Neuronal stem cell (in vitro differentiated cells): ENCODE results near the gene CMTR1.
A peak's percentile ranks its signal among the peaks of the same experiment; 100 is the strongest.
"Not testable (repeated sequence)": the region's sequence is repeated elsewhere in the genome, so short reads cannot be mapped to it uniquely, and the experiment has no call there.

Experiments used
- DNase-seq: peaks from one replicate; pipeline ENCODE4 v3.0.0-alpha.2; 2013; ENCODE audit warnings: low spot score
- H2AFZ ChIP-seq: one replicate; pipeline ENCODE4 v1.6.1; 2013; ENCODE audit warnings: mild to moderate bottlenecking, low read length, inconsistent platforms
- H2AK5ac ChIP-seq: 2 replicates; pipeline ENCODE4 v1.6.1; 2013; ENCODE audit warnings: low read depth, mild to moderate bottlenecking, inconsistent platforms, low read length, moderate library complexity, mixed read lengths
- H2BK120ac ChIP-seq: 2 replicates; pipeline ENCODE4 v1.6.1; 2013; ENCODE audit warnings: low read depth, mild to moderate bottlenecking, inconsistent platforms, low read length, moderate library complexity, mixed read lengths
- H2BK12ac ChIP-seq: one replicate; pipeline ENCODE4 v1.6.1; 2013; ENCODE audit warnings: low read length, inconsistent platforms
- H2BK15ac ChIP-seq: 2 replicates; pipeline ENCODE4 v1.6.1; 2013; ENCODE audit warnings: mild to moderate bottlenecking, low read length, inconsistent platforms, mixed read lengths
- H2BK5ac ChIP-seq: one replicate; pipeline ENCODE4 v1.6.1; 2013; ENCODE audit warnings: inconsistent platforms, mild to moderate bottlenecking, low read length, moderate library complexity
- H3K14ac ChIP-seq: one replicate; pipeline ENCODE4 v1.6.1; 2013; ENCODE audit warnings: low read length, inconsistent platforms
- H3K18ac ChIP-seq: 2 replicates; pipeline ENCODE4 v1.6.1; 2013; ENCODE audit warnings: low read length, inconsistent platforms
- H3K23ac ChIP-seq: 2 replicates; pipeline ENCODE4 v1.6.1; 2013; ENCODE audit warnings: low read depth, mild to moderate bottlenecking, mixed read lengths, low read length, inconsistent platforms; ENCODE audit not compliant: poor library complexity
- H3K27ac ChIP-seq: replicated peaks from 3 replicates; pipeline ENCODE4 v1.5.1; 2013; ENCODE audit warnings: low read length, inconsistent platforms
- H3K27me3 ChIP-seq, 3 experiments: 2 replicates each; pipeline ENCODE4 v1.6.1; 2013; ENCODE audit warnings: low read length in 3 of 3, mild to moderate bottlenecking in 2 of 3, inconsistent platforms in 1 of 3, low read depth in 1 of 3, mixed read lengths in 1 of 3, moderate library complexity in 1 of 3; ENCODE audit not compliant: control insufficient read depth in 3 of 3, insufficient read depth in 3 of 3
- H3K36me3 ChIP-seq, 2 donors: replicated peaks in 1 of 2; 2 replicates each; pipeline ENCODE4 v1.6.1; 2013; ENCODE audit warnings: low read length in 2 of 2; ENCODE audit not compliant: control insufficient read depth in 2 of 2, insufficient read depth in 2 of 2
- H3K4ac ChIP-seq: 2 replicates; pipeline ENCODE4 v1.6.1; 2013; ENCODE audit warnings: inconsistent platforms, mild to moderate bottlenecking, low read length, moderate library complexity
- H3K4me1 ChIP-seq, 2 donors: 1 replicate in 1 of 2; 2 replicates in 1 of 2; pipeline ENCODE4 v1.6.1; 2013; ENCODE audit warnings: low read length in 2 of 2, low read depth in 1 of 2; ENCODE audit not compliant: control insufficient read depth in 2 of 2, insufficient read depth in 1 of 2
- H3K4me2 ChIP-seq: one replicate; pipeline ENCODE4 v1.6.1; 2013; ENCODE audit warnings: mild to moderate bottlenecking, low read length, inconsistent platforms; ENCODE audit not compliant: insufficient read depth, poor library complexity, severe bottlenecking
- H3K4me3 ChIP-seq, 2 donors: 2 replicates each; pipeline ENCODE4 v1.5.1; 2013; ENCODE audit warnings: low read length in 2 of 2, mild to moderate bottlenecking in 2 of 2, inconsistent platforms in 1 of 2, moderate library complexity in 1 of 2
- H3K79me1 ChIP-seq: one replicate; pipeline ENCODE4 v1.6.1; 2013; ENCODE audit warnings: low read depth, mild to moderate bottlenecking, inconsistent platforms, low read length, moderate library complexity
- H3K9ac ChIP-seq: one replicate; pipeline ENCODE4 v1.6.1; 2013; ENCODE audit warnings: mild to moderate bottlenecking, low read depth, low read length, inconsistent platforms; ENCODE audit not compliant: poor library complexity
- H3K9me3 ChIP-seq, 2 donors: replicated peaks in 1 of 2; 2 replicates each; pipeline versions ENCODE3 to v1.6.1; 2013; ENCODE audit warnings: low read length in 2 of 2, mild to moderate bottlenecking in 2 of 2, inconsistent platforms in 1 of 2, low read depth in 1 of 2, mixed read lengths in 1 of 2, moderate library complexity in 1 of 2; ENCODE audit not compliant: control insufficient read depth in 2 of 2, insufficient read depth in 1 of 2
- H4K8ac ChIP-seq: one replicate; pipeline ENCODE4 v1.6.1; 2013; ENCODE audit warnings: low read depth, mild to moderate bottlenecking, inconsistent platforms, low read length, moderate library complexity
- H4K91ac ChIP-seq: one replicate; pipeline ENCODE4 v1.6.1; 2013; ENCODE audit warnings: low read length, low read depth, mild to moderate bottlenecking, inconsistent platforms; ENCODE audit not compliant: poor library complexity
- WGBS, 2 donors: extraction: QIAGEN DNeasy Blood & Tissue Kit; methylation state at CpG; one replicate each; pipeline ENCODE4 v1.1.7; 2013; ENCODE audit warnings: missing lambda C conversion rate in 2 of 2, mixed read lengths in 1 of 2; ENCODE audit not compliant: insufficient read length in 2 of 2, insufficient replicate concordance in 1 of 2; ENCODE audit errors: extremely low coverage in 2 of 2; 5-methylcytosine and 5-hydroxymethylcytosine counted together

CMTR1 gene

DNA sequence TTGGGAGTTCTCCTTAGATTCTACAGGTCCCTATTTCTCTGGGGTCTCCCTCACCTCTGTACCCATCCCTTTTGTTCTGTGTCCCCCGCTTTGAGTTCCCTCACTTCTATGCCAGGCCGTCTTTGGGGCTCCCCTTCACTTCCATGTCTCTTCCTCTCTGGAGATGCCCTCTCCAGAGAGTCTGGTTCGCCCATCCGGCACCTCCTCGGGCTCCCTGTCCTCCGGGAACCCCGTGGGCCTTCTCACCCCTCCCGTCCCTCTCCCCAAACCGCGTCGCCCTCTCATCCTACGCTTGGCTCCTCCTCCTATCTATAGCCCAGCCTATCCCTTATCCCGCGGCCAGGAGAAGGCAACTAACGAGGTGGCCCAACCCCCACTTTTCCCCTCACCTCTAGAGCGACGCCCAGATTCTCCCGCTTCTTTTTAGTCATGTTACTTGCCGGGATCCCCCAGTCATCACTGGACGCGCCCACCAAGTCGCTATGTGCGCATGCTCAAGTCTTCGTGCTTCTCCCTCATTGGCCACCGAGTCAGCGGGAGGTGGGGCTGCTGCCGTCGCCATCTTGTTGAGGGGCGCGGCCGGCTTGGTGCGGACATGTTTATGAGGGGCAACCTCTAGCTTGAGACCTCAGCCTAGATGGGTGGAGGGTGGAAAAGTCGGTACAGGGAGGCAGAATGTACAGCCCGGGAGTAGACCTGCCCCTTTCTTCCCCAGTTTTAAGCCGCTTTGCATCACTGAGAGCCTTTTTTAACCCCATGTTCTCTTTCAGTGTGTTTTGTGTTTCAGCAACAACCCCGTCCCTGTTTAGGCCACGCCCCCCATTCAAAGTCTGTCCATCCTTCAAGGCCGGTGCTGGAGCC lies 66.6 kb downstream of the CMTR1 start, which contains the start of gene CCDC167:
TSS of gene CCDC167 (minus strand) at position 461 of the 861 bp plus-strand sequence. CDS start at position 431, 30 bp downstream.
- Histone ChIP-seq H2BK5ac (no peak within 1 kb of the TSS), H3K18ac (peak within 1 kb of the TSS; percentile 16), H4K8ac (no peak within 1 kb of the TSS), H3K4me2 (peak within 1 kb of the TSS; percentile 79), H4K91ac (no peak within 1 kb of the TSS), H3K79me1 (no peaks in the 10 kb centered on the region), H2AK5ac (no peak within 1 kb of the TSS), H3K27me3 (no peaks in the 10 kb centered on the region), H3K14ac (no peak within 1 kb of the TSS), H2BK120ac (no peak within 1 kb of the TSS), H3K4me3 (peak within 1 kb of the TSS; percentile 62 to 84), H3K23ac (no peak within 1 kb of the TSS), H2BK12ac (no peak within 1 kb of the TSS), H2AFZ (peak within 1 kb of the TSS; percentile 89), H3K36me3 (no peaks in the 10 kb centered on the region), H3K27ac (peak within 1 kb of the TSS; percentile 92), H3K4me1 (peaks cover 7% of the 10 kb centered on the region in 2 donors), H2BK15ac (no peak within 1 kb of the TSS), H3K9me3 (no peaks in the 10 kb centered on the region), H3K4ac (no peak within 1 kb of the TSS), H3K9ac (peak within 1 kb of the TSS; percentile 22)
- peak; percentile 100 for DNase-seq
- WGBS, 2 donors, result no CpG with 5 or more reads among the region's 38 CpGs

GRCh38 chr6:37500294-37500608 lies 67.2 kb downstream of the CMTR1 start:
- peak overlapping the region; percentile 89 for H2AFZ ChIP-seq
- no peak overlapping the region for H3K9ac ChIP-seq
- no peak overlapping the region for H3K4ac ChIP-seq
- no peak overlapping the region for H3K23ac ChIP-seq
- peak overlapping the region; percentile 79 for H3K4me2 ChIP-seq
- no peaks in the 10 kb centered on the region for H3K27me3 ChIP-seq
- H3K9me3 ChIP-seq, result no peaks in the 10 kb centered on the region
- no peak overlapping the region for H2BK120ac ChIP-seq
- no peaks in the 10 kb centered on the region for H3K79me1 ChIP-seq
- peak overlapping the region; percentile 92 for H3K27ac ChIP-seq
- H2BK15ac ChIP-seq, result no peak overlapping the region
- H2BK5ac ChIP-seq, result no peak overlapping the region
- peaks cover 7% of the 10 kb centered on the region in 2 donors for H3K4me1 ChIP-seq
- no peak overlapping the region for H2AK5ac ChIP-seq
- no peak overlapping the region for H3K18ac ChIP-seq
- H3K36me3 ChIP-seq, result no peaks in the 10 kb centered on the region
- H3K14ac ChIP-seq, result no peak overlapping the region
- WGBS, 2 donors, result no CpG with 5 or more reads among the region's 4 CpGs
- no peak for DNase-seq
- H3K4me3 ChIP-seq, result peak overlapping the region in 1 of 2 donors; percentile 62
- no peak overlapping the region for H2BK12ac ChIP-seq
- H4K8ac ChIP-seq, result no peak overlapping the region
- H4K91ac ChIP-seq, result no peak overlapping the region

- H2AK5ac ChIP-seq, H2BK120ac ChIP-seq, H3K27ac ChIP-seq, H3K9ac ChIP-seq, H4K8ac ChIP-seq, DNase-seq, H3K23ac ChIP-seq, H3K36me3 ChIP-seq, H4K91ac ChIP-seq, H3K4me1 ChIP-seq, H3K14ac ChIP-seq, H3K79me1 ChIP-seq, H3K18ac ChIP-seq, H3K4ac ChIP-seq, H3K9me3 ChIP-seq, H2BK5ac ChIP-seq, H3K4me3 ChIP-seq, H3K4me2 ChIP-seq, H3K27me3 ChIP-seq, H2BK12ac ChIP-seq, H2BK15ac ChIP-seq: not testable (repeated sequence)
- H2AFZ ChIP-seq, result peak overlapping the region; percentile 89
- WGBS, 2 donors, result no CpG with 5 or more reads among the region's 6 CpGs
These were observed 67.9 kb downstream of the CMTR1 start for GRCh38 chr6:37500904-37501303.

GRCh38 chr6:37501632-37502491 lies 68.8 kb downstream of the CMTR1 start:
- Histone ChIP-seq H3K79me1 (no peaks in the 10 kb centered on the region), H3K14ac (no peak overlapping the region), H3K4ac (no peak overlapping the region), H3K23ac (no peak overlapping the region), H3K27me3 (no peaks in the 10 kb centered on the region), H2BK5ac (no peak overlapping the region), H3K27ac (no peak overlapping the region), H3K36me3 (no peaks in the 10 kb centered on the region), H3K4me1 (peaks cover 7% of the 10 kb centered on the region in 2 donors), H3K4me3 (no peak overlapping the region), H2AFZ (peak overlapping the region; percentile 16), H2BK12ac (no peak overlapping the region), H3K9ac (no peak overlapping the region), H2BK15ac (no peak overlapping the region), H3K4me2 (no peak overlapping the region), H3K18ac (no peak overlapping the region), H3K9me3 (no peaks in the 10 kb centered on the region), H4K8ac (no peak overlapping the region), H4K91ac (no peak overlapping the region), H2BK120ac (no peak overlapping the region), H2AK5ac (no peak overlapping the region)
- no CpG with 5 or more reads among the region's 10 CpGs for WGBS, 2 donors
- no peak for DNase-seq
